Tongue (tissue), 2 donors: ENCODE measurements around the gene ICAM5. TPM values are rescaled to one million over a fixed set of nuclear protein-coding genes. Genes with fewer than 3 reads are reported as not detected.
"Not testable (repeated sequence)": the region's sequence is repeated elsewhere in the genome, so short reads cannot be mapped to it uniquely, and the experiment has no call there.

Experiments
- DNase-seq: peaks from one replicate; pipeline ENCODE4 v3.0.0-alpha.2; 2015
- total RNA-seq: library from RNA; depleted of rRNA; stranded (reverse); fragments of >200 nt; gene quantifications from one replicate; pipeline ENCODE4 v1.2.3, GENCODE V29; 2014

ICAM5 gene, protein sequence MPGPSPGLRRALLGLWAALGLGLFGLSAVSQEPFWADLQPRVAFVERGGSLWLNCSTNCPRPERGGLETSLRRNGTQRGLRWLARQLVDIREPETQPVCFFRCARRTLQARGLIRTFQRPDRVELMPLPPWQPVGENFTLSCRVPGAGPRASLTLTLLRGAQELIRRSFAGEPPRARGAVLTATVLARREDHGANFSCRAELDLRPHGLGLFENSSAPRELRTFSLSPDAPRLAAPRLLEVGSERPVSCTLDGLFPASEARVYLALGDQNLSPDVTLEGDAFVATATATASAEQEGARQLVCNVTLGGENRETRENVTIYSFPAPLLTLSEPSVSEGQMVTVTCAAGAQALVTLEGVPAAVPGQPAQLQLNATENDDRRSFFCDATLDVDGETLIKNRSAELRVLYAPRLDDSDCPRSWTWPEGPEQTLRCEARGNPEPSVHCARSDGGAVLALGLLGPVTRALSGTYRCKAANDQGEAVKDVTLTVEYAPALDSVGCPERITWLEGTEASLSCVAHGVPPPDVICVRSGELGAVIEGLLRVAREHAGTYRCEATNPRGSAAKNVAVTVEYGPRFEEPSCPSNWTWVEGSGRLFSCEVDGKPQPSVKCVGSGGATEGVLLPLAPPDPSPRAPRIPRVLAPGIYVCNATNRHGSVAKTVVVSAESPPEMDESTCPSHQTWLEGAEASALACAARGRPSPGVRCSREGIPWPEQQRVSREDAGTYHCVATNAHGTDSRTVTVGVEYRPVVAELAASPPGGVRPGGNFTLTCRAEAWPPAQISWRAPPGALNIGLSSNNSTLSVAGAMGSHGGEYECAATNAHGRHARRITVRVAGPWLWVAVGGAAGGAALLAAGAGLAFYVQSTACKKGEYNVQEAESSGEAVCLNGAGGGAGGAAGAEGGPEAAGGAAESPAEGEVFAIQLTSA
- not detected for total RNA-seq

- no peak for DNase-seq
Observed at GRCh38 chr19:10289836-10290356, at the start of gene ICAM5. Gene ICAM5, plus strand, starts transcription at chr19:10289952. Its CDS starts 92 bp downstream, at chr19:10290044.

- not testable (repeated sequence) for DNase-seq
Observed at GRCh38 chr19:10241826-10242449, 47.8 kb upstream of the ICAM5 start.

- DNase-seq: no peak
Observed at GRCh38 chr19:10243606-10244005, 46.1 kb upstream of the ICAM5 start.

DNA sequence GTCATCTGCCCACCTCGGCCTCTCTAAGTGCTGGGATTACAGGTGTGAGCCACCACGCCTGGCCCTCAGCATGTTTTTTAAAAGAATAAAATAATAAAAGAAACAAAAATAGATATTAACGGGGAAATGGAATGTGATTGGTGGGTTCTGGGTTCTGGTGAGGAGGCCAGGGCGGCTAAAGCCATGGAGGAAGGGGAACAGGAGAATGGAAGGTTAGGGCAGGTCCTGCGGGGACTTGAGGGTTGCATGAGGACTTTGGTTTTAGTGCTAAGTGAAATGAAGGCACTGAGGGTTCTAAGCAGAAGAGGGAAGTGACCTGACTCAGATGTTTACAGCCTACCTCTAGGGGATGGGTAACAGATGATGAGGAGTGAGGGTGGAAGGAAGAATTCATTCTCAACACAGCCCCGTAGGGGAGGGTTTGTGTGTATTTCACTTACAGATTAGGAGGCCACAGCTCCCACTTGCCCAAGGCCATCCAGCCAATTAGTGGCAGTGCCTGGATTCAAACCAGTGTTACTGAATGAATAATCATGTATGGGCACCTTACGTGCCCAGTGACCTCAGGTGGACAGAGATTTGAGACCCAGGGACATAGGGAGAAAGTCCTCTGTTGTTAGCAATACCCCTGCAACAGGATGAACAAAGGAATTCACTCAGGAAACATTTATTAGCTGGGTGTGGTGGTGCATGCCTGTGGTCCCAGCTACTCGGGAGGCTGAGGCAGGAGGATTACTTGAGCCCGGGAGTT lies 44.4 kb upstream of the ICAM5 start:
- DNase-seq: no peak

DNA sequence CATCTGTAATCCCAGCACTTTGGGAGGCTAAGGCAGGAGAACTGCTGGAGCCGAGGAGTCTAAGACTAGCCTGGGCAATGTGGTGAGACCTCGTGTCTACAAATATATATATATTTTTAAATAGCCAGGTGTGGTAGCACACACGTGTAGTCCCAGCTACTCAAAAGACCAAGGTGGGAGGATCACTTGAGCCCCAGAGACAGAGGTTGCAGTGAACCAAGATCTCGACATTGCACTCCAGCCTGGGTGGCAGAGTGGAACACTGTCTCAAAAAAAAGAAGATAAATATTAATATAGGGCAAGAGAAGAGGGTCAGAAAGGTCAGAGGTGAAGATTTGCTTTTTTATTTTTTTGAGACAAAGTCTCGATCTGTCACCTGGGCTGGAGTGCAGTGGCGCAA lies 43.2 kb upstream of the ICAM5 start:
- DNase-seq: no peak

DNA sequence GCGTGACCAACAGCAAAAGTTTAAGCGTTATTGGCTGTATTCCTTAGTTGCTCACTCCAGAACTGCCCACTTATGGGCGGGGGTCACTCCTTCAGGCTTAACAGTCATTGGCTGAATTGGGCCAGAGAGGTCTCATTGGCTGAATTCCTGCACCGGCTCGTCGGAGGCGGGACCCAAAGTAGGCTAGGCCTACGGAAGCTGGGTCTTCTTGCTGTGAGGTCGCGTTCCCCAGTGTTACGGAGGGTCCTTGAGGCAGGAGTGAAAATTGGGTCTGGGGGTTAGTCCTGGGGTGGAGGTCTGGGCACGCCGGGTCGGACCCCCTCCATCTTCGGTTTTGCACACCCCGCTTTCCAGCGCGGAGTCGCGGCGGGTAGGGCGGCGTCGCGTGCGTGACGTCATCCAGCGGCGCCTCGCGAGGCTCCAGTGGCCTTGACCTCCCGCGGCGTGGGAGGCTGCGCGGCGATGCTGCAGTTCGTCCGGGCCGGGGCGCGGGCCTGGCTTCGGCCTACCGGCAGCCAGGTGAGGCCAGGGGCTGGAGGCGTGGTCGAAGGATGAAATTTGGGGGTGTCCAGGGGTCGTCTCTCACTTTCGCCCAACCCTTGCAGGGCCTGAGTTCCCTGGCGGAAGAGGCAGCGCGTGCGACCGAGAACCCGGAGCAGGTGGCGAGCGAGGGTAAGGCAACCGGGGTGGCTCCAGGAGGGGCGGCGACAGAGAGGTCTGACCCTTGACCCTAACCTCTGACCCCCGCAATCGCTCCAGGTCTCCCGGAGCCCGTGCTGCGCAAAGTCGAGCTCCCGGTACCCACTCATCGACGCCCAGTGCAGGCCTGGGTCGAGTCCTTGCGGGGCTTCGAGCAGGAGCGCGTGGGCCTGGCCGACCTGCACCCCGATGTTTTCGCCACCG lies 37.7 kb upstream of the ICAM5 start, which contains the start of gene MRPL4:
Gene MRPL4 (plus strand): TSS at position 423 of the 903 bp plus-strand sequence. CDS start 40 bp downstream, at position 463.
- peak; percentile 99 for DNase-seq

GRCh38 chr19:10252707-10253106 lies 37.0 kb upstream of the ICAM5 start:
- DNase-seq: no peak

DNA sequence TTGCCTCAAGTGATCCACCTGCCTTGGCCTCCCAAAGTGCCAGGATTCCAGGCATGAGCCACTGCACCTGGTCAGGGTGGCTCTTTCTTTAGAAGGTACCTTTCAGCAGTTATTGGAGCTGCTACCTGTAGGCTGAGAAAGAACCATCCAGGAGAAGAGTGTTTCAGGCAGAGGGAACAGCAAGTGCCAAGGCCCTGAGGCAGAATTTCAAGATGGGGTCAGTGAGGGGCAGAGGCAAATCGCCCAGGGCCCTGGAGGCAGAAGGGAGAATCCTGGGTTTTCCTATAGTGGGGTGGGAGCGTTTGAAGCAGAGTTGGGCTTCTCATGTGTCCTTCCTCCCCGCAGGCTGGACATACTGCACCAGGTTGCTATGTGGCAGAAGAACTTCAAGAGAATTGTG lies 35.5 kb upstream of the ICAM5 start:
- DNase-seq: no peak

DNA sequence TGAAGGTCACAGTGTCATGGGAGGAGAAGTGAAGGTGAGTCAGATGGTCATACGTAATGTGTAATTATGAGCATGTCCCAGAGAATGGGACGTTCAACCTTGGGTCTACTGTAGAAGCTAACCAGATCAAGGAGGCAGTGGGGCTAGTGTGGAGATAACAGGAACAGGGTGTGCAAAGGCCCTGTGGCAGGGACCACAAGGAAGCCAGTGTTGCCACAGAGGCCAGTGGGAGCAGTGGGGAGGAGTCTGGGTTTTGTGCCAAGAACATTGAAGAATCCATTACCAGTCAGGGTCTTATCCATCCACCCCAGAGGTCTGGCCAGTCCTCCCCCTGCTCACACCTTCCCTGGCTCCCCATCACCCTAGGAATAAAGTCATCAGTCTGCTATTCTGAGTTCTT lies 34.4 kb upstream of the ICAM5 start:
- no peak for DNase-seq

DNA sequence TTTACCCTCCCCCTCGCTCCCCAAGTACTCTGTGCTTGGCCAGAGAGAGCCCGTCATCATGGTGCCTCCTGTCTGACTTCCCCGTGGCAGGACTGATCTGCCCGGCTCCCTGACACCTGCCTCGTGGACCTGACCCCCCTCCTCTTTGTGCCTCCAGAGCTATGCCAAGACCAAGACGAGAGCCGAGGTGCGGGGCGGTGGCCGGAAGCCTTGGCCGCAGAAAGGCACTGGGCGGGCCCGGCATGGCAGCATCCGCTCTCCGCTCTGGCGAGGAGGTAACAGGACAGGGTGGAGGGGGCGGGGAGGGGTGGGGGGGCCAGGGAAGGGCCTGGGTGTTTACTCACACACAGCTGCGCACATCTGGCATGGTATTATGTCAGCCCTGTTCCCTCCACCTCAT lies 33.2 kb upstream of the ICAM5 start:
- no peak for DNase-seq

DNA sequence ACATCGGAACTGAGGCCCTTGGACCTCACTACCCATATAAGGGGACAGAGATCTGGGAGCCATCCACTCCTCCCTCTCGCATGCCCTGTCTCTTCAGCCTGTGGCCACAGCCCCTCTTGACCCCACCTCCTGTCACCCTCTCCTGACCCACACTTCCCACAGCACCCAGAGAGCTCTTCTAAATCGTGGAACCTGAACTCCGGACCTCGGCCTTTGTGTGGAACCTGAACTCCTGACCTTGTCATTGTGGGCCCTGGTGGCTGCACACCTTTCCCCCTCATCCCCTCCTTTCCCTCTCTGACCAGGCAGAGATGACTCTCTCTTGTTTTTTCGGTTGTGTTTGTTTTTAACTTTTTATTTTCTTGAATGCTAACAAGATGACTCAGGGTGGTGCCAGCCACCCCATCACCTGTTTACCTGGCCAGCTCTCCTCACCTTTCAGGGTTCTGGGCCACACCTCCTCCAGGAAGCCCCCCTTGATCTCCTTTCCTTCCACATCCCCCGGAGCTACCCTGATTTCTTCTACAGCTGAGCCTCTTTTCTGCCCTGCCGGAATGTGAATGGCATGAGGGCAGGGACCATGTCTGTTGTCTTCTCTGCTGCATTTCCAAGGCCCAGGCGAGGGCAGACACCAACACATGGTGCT lies 32.7 kb upstream of the ICAM5 start:
- no peak for DNase-seq

- DNase-seq: no peak
Observed at GRCh38 chr19:10258080-10258710, 31.6 kb upstream of the ICAM5 start.

- DNase-seq: peak; percentile 91
Observed at GRCh38 chr19:10259162-10259905, 30.4 kb upstream of the ICAM5 start.

DNA sequence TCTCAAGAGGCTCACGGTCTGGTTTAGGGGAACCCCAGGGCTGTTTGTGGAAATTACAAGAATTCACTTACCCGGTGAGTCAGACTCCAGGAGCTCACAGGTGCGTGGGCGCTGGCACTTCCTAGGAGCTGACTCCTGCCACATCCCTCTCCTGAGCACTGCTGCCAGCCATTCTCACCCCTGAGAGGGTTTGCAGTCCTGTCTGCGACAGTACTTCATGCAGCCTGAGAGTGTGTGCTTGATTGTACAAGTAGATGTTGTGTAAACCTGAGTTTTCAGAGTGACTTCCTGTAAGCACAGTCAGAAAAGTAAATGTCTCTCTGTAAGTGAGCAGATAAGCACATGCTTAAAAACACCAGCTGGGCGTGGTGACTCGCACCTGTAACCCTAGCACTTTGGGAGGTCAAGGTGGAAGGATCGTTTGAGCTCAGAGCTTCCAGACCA lies 29.6 kb upstream of the ICAM5 start:
- no peak for DNase-seq

GRCh38 chr19:10262771-10263170 lies 27.0 kb upstream of the ICAM5 start:
- no peak for DNase-seq

DNA sequence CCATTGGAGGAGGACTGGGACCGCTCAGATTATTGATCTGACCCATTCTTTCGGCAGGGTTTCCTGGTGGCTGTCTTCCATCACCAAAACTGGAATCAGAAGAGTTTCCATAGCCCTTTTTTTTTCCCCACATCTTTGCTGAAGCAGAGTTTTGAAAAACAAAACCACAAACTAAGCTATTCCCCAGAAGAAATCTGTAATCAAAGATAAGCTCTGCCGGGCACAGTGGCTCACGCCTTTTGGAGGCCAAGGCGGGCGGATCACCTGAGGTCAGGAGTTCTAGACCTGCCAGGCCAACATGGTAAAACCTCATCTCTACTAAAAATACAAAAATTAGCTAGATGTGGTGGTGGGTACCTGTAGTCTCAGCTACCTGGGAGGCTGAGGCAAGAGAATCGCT lies 23.0 kb upstream of the ICAM5 start:
- DNase-seq: no peak

DNA sequence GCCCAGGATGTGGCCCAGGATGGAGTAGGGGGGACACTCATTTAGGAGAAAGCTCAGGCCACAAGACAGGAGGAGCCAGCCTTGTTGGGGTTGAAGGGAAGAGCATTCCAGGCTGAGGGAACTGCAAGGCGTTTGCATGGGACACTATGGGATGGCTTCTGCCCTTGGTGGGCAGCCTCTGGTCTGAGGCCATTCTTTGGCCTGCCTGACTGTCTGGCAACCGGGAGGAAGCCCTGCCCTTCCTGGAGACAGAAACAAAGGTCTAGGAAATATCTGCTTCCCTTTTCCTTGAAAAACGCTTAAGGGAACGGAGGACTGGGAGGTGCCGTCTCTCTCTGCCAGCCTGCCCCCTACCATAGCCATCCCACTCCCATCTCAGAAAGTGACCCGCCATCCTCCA lies 21.7 kb upstream of the ICAM5 start:
- DNase-seq: no peak

GRCh38 chr19:10269333-10270179 lies 20.2 kb upstream of the ICAM5 start:
- peak; percentile 84 for DNase-seq
